Measurements from ENCODE around the gene DDHD1.

DNA sequence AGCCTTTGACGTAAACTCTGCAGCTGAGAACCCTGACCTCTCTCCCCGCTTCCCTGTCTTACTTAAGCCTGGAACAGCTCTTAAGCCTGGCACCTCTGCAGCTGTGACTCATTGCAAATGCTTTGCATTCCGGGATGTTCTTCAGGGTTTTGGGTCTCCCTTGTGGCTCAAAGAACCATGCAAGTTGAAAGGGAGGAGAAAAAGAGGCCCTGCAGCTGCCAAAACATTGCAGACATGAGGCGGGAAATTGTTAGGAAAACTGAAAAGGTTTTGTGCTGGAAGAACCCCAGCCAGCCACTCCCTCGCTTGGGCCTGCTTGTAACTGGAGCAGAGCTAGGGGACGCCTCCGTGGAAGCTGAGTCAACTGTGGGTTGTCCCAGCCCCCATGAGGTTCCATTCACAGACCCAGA lies 142.1 kb downstream of the DDHD1 start:
- TF ChIP-seq CTCF (IDR thresholded peaks at IDR 0.05; ENCODE audit: poor library complexity) (no peak), EZH2 (IDR thresholded peaks at IDR 0.05; ENCODE audit: borderline replicate concordance) (no peak)
